HG03066 (cell line): ENCODE measurements around the gene CPEB3.

ENCODE experiments used
- ATAC-seq: cut with Tn5 transposase; IDR thresholded peaks from one replicate; pipeline ENCODE4 v1.9.1; 2021; ENCODE audit warnings: low read depth; ENCODE audit not compliant: unreplicated experiment

Gene CPEB3

DNA sequence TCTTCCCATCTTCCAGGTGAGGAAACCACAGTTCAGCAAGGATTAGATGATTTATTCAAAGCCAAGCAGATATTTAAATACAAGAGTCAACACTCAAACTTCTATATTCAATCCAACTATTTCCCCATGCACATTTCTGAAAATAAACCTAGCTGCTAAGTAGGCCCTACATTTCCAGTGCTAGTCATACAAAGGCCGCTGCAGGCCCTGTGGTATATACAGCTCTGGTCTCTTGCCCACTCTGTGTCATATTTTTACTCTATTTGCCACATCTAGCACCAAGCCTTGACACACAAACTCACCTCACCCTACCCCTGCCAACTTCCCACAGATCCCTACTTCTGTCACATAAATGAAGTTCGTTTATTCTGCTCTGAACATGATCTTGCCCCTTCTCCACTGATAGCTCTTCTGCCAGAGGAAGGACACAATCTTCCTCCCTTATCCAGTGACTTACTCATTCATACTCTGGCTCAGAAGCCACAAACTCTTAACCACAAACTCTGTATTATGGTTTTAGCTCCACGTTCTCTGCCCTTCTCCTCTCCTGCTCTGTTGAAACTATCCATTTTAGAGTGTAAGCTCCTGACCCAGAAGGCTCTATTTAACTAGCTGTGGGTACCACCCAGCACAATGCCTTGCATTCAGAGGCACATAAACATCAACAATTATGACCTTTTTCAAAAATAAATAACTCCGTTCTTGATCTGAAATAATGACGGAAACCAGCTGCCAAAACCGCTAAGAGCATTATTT is 180.7 kb downstream of the CPEB3 start:
- no peak for ATAC-seq

DNA sequence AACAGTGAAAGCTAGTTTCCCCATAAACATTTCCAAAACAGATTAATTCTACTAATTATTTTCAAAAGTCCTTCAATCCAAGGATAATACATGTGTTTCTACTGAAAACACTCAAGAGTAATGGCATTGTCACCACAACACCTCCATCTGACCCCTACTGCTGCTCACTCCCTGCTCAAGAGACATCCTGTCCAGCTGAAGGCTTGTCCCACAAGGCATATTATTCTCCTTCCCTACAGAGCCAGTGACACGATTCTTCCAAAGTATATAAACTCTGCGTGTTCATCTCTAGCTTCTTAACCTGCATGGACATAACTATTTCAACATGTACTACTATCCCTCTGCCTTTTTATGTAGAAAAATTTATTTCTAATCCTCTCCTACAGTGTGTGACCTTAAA is 182.1 kb downstream of the CPEB3 start:
- no peak for ATAC-seq

DNA sequence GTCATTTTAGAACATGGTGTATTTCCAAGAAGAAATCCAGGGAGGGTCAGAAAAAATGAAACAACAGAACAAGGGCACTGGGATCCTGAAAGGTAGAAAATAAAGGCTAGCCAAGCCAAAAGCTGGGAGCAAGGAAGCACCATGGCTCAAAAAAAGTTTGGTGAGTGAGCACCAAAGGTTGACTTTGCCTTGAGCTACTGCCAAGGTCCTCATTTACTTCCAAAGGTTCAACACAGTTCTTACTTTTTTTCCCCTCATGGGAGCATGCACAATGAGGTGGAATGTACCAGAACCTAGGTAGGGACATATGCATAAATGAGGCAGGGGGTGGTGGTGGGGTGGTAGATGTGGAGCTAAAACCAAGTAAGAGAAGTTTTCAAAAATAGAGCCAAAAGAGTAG is 182.8 kb downstream of the CPEB3 start:
- ATAC-seq, result no peak

DNA sequence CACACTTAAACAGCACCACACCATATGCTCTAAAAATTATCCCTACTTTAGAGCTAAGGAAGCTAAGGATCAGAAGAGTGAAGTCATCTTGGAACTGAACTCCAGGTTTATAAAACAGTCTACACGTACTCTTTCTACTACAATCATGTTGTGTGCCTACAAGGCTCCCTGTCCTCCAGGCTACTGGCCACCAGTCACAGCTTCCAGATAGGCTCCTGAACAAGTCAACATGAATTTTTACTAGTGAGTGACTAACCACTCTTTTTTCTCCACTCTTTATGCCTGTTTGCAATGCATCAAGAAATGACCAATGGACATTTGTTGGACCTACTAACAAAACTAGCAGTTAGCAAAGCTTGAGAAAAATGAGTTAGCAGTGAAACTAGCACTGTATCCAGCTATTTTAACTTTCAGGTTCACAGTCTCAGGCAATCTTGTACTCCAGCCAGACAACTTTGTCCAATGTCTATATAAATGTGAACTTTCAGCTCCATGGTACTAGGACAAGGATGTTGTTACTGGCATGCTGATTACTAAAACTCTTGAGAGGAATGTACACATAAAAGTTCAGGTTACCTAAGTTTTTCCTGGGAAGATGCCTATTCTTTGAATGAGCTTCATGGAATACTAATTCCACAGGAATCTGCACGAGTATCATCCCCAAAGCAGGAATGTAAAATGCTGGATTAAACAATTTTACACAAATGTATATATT is 187.3 kb downstream of the CPEB3 start:
- ATAC-seq, result no peak

DNA sequence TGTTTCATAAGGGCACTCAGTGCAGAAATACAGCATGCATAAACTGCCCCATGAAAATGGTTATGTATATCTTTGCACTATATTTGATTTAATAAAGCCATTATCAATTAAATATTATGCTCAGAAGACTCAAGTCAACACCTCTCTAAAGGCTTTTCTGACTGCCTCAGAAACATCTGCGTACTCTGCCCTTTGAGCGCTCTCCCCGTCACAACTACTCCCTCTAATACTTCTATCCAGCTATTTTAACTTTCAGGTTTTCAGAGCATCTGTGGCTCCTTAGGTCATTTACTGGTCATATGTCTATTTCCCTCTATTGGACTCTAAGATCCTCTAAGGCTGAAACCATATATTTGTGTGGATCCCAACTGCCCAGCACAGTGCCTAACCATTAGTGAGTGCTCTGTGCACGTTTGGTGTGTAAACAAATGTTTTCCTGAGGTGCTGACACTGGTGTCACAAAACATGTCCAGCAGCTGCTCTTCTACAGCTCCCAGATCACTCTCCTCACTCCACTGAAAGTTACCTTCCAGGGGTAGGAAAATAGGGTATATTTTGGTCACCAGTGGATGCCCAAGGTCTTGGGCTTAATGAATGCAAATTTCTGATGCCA is 188.2 kb downstream of the CPEB3 start:
- ATAC-seq, result no peak

DNA sequence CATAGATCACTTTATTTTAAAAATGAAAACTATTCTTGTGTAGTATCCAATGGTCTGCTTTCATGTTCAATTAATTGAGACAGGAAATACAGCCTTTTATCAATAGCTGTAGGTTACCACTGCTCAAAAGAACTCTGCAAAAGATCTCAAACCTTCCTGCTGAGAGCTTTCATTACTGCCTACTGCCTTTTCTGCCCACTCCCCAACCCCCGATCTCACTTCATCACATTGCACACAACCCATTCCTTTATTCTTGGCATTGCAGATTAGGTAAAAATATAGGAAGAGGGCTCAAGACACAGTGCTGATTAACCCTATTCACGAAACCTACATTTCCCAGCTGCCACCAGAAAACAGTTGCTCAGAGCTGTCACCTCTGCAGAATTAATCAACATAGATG is 195.9 kb downstream of the CPEB3 start:
- no peak for ATAC-seq

DNA sequence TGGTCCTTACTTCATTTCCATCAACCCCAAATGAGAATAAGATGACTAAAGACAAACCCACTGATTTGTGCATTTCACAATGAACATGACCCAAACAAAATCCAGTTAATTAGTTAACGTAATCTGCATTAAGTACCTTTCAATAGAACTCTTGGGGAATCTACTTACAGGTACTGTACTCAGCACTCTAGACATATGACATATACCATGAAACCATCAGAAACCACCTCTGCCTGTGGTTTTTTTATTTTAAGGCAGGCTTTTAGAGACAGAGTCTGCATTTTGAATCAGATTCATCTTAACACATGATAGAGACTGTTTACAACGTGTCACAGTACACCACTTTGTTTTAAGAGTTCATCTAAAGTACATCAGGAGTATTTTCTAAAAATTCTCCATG is 198.9 kb downstream of the CPEB3 start:
- ATAC-seq, result no peak

DNA sequence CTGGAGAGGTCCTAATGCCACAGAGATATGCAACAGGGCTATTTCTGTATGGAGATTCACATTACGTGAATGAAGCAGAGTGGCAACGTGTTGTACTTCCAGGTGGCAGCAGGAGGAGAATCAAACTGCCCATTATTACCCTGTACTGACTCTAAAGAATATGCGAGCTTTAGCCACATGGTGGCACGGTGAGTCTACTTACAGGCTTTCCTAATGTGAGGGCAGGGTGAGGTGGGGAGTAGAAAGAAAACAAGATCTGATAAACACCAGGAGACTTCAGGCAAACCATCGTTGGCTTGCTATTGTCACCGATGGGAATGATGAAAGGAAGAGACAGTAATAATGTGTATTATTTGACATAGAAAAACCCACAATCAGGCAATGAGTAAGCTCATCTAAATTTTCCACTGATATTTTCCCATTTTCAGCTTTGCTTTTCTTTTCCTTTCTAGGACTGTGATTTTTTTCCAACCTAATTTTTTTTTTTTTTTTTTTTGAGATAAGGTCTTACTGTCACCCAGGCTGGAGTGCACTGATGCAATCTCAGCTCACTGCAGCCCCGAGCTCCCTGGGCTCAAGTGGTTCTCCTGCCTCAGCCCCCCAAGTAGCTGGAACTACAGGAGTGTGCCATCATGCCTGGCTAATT is 203.0 kb downstream of the CPEB3 start:
- ATAC-seq, result peak; percentile 94

DNA sequence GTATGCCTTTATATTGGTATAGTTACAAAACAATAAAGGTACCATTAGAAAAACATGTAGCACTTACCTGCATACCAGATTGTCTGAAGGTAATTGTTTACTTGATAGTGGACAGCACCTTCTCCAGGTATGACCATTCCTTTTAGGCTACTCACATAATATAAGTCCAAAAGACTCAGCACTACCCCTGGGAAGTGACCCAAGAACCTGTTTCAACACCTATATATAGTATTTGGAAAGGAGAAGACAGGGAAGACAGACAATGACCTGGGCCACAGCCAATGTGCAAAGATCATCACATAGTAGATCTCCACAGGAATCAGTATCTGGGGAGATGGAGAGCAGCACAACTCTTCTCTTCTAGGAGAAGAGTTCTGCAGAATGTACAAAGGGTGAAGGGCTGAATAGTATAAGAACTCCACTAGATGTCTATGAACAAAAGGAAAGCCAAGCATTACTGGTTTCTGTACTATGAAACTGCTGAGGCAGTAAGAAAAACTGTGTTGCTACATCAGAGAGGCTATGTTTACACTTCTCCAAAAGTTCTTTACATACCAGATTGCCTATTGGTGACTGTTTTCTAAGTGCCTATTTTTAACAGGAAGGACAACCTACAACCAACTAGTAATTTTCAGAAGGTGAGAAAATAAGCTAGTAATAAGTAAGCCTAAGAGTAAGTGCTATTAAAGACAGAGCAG is 208.1 kb downstream of the CPEB3 start:
- ATAC-seq, result no peak

DNA sequence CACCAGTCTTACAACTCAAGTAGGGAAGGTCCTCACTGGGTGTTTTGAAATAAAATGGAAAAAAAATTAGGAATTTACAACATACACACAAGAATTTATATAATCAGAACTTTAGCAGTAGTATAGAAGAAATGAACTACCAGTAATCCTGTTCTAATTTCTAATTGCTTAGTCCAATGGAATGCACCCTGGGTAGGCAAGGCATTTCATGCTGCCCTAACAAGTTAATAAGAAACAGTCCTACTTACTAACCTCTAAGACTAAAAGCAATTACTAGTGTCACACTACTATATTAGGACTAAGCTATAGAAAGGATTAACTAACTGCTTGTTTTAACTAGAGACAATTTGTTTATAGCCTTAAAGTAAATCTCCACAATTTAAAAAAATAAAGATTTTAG is 209.2 kb downstream of the CPEB3 start:
- ATAC-seq, result no peak

DNA sequence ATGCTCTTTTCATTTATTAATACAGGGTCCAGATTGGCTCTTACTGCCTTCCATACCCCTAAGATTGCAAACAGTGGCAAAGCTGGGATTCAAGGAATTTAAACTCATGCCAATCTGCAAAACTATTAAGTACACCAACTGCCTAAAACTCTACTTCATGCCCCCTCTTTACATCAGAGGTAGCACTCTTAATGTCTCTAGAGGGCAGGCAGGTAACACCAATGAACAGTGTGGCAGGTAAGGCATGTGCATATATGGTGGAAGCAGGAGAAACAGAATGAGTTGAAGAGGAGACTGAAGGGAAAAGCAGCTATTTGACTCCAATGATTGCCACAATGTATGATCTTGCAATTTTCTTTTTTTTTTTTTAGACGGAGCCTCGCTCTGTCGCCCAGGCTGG is 210.6 kb downstream of the CPEB3 start:
- ATAC-seq, result no peak

DNA sequence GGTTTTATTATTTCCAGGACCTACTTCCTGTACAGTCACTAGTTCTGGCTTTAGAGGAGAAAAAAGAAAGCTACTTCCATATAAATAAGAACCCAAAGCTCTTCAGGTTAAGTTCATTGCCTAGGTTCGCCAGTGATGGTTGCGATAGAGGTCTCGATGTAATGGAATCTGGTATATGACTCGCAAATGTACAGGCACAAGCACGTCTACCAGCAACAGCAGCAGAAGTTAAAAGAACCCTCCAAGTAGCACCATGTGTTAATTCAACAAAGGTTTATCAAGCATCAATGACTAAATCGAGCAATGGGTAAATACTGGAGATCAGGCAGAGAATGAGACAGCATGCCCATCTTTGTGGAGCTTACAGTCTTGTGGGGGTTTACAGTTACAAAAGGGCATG is 211.9 kb downstream of the CPEB3 start:
- ATAC-seq, result no peak

DNA sequence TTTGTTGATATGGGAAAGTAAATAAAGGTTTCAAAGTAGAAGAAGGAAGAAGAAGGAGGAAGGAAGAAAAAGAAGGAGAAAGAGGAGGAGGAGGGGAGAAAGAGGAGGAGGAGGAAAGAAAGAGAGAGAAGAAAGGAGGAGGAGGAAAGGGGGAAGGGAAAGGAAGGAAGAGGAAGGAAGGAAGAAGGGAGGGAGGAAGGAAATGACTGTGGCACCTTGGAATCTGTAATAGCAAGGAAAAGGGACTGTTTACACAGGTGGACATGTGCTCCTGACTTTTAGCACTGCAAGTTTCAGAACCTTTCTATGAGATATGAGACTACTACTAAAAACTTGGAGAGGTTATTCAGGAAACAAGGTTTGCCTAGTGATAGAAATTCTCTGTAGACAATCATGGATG is 214.2 kb downstream of the CPEB3 start:
- no peak for ATAC-seq

DNA sequence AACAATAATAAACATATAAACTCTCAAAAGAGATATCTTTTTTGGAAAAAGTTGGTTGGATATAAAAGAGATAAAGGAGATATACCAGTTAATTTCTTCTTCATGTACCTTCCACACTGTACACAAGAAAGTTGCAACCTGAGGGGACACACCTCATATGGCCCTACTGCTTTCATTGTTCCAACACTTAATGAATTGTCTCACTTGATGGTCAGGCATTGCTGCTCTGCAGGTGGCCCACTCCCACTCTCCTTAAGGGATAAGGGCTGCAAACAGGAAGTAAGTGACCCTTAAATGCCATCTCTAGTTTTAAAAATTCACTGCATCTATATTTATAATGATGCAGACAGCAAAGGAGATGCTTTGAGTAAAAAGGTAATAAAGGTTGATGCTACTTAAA is 215.0 kb downstream of the CPEB3 start:
- no peak for ATAC-seq

DNA sequence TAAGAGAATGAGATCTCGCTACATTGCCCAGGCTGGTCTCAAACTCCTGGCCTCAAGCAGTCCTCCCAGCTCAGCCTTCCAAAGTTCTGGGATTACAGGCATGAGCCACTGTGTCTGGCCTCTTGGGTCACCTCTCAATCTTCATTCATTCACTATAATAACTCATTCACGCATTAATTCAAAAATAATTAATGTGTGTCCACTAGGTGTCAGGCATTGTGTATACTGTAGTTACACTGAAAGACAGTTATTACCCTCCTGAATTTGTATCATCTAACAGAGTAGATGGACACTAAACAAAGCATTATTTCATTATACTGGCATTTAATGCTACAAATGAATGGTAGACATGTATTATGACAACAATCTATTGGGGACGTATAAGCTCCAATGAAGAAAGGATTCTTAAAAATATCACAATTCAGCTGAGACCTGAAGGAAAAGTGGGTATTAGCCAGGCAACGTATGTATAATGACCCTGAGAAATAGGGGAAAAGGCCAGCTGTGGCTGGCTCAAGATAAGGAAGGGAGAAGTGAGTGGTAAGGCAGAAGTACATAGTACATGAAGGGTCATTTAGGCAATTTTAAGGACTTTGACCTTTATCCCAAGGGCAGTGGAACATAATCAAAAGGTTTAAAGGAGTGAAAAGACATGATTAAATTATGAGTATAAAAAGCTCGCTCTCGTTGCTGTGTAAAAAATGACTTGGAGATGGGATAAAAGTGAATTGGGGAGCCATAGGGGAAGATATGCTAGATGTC is 216.6 kb downstream of the CPEB3 start:
- ATAC-seq, result no peak

DNA sequence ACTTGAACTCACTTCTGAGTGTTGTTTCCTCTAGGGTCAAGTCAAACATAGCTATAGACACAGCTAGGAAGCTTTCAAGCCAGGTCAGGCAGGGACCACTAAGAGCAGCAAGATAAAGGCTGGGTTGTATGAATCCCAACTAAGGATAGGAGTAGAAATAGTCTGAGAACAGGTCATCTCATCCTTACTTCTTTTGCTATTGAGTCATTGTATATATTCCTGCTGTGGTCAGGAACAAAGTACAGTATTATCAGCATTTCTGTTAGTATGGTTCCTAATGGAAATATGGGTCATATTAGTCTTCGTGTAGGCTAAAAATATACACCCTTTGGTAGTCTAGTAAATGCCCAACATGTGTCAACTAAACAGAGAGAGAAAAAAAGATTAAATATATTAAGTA is 222.0 kb downstream of the CPEB3 start:
- ATAC-seq, result no peak

DNA sequence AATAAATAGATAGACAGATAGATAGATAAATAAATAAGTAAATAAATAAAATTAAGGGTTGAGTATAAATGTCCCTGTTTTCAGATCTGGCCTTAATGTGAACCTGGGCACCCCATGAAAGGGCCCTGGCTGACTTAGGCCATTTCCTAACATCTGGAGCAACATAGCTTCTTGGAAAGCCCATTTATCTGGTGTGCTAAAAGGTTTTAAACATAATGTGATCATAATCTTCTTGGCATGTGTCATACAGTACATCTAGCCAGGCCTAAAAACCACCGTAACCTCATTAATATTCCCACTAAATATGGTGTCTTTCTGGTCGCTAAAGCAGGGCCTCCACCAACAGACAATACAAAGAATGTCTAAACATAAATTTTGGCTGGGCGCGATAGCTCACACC is 224.5 kb downstream of the CPEB3 start:
- no peak for ATAC-seq

DNA sequence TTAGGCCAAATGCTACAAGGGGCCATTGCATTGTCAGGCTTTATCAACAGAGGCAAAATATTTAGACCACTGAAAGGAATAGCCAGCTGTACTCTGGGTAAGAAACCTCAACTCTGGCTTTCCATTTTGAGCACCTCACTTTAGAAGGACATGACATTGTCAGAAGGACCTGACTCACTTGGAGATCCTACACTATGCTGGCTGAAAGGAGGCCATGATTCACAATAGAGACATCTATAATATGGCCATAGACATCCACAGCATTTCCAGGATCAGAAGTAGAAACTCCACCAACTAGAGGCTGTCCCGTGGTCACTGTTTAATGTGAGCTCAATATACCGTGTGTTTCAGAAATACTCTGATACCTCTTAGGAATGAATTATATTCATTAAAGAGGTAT is 226.4 kb downstream of the CPEB3 start:
- ATAC-seq, result no peak

DNA sequence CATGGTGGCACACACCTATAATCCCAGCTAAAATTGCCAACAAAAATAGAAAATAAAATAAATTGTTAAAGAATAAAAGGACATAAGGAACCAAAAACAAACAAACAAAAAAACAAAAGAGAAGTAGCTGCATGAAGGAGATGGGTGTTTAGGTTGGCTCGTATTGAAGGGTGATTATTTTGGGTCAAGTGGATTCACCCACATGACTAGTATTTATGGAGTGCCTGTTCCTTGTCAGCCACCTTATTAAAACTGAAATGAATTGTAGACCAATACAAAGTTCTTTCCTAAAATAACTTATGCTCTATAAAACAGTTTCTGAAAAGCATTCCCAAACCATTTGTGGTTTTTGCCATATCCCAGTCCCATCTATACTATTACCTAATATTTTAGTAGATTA is 228.6 kb downstream of the CPEB3 start:
- no peak for ATAC-seq

DNA sequence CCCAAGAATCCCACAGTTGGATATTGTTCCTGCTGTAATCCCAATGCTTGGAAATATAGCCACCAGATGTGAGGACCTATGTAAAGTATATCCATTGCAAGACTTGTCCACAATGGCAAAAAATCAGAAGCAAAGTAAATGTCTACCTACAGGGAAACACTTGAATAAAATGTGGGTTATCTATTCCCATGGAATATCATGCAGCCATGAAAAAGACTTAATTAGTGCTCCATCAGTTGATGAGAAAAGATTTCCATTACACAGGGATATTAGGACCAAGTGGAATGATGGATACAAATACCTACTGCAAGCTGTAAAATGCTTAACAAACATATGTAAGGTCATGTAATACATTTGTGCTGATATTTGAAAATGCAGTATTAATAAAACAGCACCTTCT is 236.1 kb downstream of the CPEB3 start:
- no peak for ATAC-seq
